A549 (cell line): ENCODE measurements around the gene IMPDH2.

ENCODE experiments used
- CBX2 ChIP-seq: fragments of 200-600 bp; sonication (generic); IDR thresholded peaks from 2 replicates; pipeline ENCODE4 v1.6.1; 2016; ENCODE audit warnings: low read depth, mild to moderate bottlenecking, borderline replicate concordance
- CTCF ChIP-seq: fragments of >200 bp; sonication (Bioruptor Twin); formaldehyde crosslinking; IDR thresholded peaks from 3 replicates; pipeline ENCODE4 v1.5.1; 2016
- HDAC2 ChIP-seq: fragments of 200-600 bp; sonication (generic); IDR thresholded peaks from 2 replicates; pipeline ENCODE4 v1.6.1; 2016
- POLR2A ChIP-seq: IDR thresholded peaks from 2 replicates; pipeline ENCODE4 v1.6.1; 2012; ENCODE audit warnings: mild to moderate bottlenecking, low read length
- SMC3 ChIP-seq: fragments of >200 bp; sonication (Bioruptor Twin); formaldehyde crosslinking; IDR thresholded peaks from 3 replicates; pipeline ENCODE4 v1.6.1; 2018; ENCODE audit warnings: inconsistent platforms
- ZFP36 ChIP-seq: fragments of 450-650 bp; IDR thresholded peaks from 2 replicates; pipeline ENCODE4 v1.6.1; 2014; ENCODE audit warnings: borderline replicate concordance; ENCODE audit not compliant: partially characterized antibody

- no peak for TF ChIP-seq ZFP36
- no peak for TF ChIP-seq CTCF
- TF ChIP-seq POLR2A = no peak
- no peak for TF ChIP-seq SMC3
- no peak for TF ChIP-seq CBX2
- TF ChIP-seq HDAC2 = no peak
Measured at GRCh38 chr3:49028298-49028672, 913 bp downstream of the IMPDH2 start.
